Measurements from ENCODE around the gene BTRC.

Gene BTRC

DNA sequence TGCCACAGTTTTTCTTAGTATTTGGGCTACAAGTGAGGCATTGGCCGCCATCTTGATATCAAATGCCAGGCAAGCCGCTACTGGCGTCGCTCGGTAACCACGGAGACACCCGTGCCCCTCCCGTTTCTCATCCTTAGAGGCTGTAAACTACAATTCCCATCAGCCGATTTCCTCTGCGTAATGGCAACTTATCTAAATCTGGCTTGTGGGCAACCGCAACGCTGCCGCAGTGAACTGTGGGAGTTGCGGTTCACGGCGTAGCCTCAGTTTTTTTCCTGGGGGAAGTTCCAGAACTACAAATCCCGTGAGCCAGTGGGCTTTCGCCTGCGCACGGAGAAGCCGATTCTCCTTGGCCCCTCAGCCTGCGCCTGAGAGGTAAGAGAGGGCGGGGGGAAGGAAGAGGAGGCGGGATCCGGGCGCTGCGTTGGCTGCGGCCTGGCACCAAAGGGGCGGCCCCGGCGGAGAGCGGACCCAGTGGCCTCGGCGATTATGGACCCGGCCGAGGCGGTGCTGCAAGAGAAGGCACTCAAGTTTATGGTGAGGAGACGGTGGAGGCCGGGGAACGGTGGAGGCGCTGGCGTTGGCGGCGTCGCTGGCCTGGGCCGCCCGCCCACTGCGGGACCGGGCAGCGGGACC is at the start of gene BTRC:
Gene BTRC (plus strand): TSS at position 474 of the 636 bp plus-strand sequence. CDS start 16 bp downstream, at position 490.
- peak within 1 kb of the TSS; percentile 93 for H3K4me3 ChIP-seq
- TF ChIP-seq, protein P1, sequence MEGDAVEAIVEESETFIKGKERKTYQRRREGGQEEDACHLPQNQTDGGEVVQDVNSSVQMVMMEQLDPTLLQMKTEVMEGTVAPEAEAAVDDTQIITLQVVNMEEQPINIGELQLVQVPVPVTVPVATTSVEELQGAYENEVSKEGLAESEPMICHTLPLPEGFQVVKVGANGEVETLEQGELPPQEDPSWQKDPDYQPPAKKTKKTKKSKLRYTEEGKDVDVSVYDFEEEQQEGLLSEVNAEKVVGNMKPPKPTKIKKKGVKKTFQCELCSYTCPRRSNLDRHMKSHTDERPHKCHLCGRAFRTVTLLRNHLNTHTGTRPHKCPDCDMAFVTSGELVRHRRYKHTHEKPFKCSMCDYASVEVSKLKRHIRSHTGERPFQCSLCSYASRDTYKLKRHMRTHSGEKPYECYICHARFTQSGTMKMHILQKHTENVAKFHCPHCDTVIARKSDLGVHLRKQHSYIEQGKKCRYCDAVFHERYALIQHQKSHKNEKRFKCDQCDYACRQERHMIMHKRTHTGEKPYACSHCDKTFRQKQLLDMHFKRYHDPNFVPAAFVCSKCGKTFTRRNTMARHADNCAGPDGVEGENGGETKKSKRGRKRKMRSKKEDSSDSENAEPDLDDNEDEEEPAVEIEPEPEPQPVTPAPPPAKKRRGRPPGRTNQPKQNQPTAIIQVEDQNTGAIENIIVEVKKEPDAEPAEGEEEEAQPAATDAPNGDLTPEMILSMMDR (IDR thresholded peaks at IDR 0.05), result no peak
- DNase-seq (ENCODE audit: low spot score), result peak; percentile 98
- H3K27ac ChIP-seq, result peak within 1 kb of the TSS; percentile 90 to 91

DNA sequence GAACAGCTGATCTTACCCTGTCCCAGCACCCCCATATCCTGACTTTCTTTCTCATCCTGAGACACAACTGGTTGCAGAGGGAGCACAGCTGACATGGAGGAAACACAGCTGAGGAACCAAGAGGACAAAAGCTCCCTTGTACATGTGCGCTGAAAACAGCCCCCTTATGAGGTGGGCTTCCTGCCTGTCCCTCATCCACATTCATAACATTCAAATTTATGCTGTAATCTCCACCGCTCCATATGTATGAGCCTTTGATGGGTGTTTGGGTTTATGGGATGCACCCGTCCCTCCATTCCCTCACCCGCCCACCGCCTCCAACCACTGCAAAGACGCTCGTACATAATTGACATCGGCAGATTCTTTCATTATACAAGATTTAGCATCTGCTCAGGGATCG is 49.6 kb upstream of the BTRC start:
- Histone ChIP-seq H3K4me3 (no peak overlapping the region), H3K27ac (no peak overlapping the region)
- DNase-seq (ENCODE audit: low spot score), result no peak
- TF ChIP-seq, protein P1 (IDR thresholded peaks at IDR 0.05), result no peak

DNA sequence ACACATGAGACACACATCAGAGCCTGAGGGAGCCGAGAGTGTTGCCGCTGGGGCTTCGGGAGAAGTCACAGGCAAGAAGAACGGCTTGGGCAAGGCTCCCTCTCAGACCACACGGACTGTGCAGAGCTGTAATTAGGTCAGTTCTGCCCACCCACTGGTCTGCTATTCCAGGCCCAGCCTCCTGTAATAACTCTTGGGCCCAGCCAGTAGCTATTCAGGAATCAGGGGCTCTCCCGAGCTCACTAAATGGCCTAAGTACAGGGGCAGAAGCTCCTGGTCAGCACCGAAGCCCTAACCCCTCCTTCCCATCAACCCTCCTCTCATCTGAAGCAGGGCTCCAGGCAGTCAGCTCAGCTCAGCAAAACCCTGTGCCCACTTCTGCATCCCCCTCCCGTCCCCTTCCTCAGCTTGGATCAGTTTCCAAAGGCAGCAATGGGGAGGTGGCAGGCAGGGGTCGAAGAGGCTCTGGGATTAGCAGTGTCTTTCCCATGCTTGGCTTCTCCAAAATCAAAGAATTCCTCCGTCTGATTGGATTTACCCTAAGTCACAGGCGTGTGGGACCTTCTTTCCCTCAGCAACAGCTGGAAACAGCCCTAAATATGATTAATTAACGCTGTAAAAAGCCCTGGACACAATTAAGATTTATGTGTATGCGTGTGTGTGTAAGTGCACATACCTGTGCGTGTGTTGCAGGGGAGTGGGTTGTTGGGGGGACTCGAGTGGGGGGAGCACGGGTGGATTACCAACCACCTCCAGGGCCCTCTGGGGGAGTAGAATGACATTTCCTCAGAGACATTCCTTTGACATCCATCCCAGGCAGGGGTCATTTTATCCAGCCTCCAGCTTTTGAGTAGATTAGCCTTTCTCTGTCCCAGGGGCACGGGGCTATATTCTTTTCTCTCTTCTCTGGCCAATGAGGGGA is 48.4 kb upstream of the BTRC start:
- Histone ChIP-seq H3K4me3 (no peak overlapping the region), H3K27ac (no peak overlapping the region)
- DNase-seq (ENCODE audit: low spot score), result no peak
- TF ChIP-seq, protein P1 (IDR thresholded peaks at IDR 0.05), result no peak

DNA sequence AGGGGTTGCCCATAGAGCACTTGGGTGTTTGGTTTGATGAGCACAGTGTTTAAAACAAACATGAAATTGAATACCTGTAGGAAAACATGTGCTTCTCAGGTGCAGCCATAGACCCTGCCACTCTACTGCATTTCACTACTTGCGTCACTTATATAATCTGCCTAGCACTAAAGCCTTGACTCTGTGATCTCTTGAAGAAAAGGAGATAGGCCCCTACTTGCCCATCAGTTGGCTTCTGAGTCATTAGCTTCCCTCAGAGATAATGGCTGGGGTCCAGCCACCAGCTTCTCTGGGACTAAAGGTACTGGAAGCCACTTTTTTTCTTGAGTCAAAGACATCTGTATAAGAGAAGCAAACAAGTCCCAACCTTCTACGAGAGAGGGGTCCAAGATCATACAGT is 45.9 kb upstream of the BTRC start:
- TF ChIP-seq, protein P1 (IDR thresholded peaks at IDR 0.05), result no peak
- Histone ChIP-seq H3K4me3 (no peak overlapping the region), H3K27ac (no peak overlapping the region)
- DNase-seq (ENCODE audit: low spot score), result no peak

DNA sequence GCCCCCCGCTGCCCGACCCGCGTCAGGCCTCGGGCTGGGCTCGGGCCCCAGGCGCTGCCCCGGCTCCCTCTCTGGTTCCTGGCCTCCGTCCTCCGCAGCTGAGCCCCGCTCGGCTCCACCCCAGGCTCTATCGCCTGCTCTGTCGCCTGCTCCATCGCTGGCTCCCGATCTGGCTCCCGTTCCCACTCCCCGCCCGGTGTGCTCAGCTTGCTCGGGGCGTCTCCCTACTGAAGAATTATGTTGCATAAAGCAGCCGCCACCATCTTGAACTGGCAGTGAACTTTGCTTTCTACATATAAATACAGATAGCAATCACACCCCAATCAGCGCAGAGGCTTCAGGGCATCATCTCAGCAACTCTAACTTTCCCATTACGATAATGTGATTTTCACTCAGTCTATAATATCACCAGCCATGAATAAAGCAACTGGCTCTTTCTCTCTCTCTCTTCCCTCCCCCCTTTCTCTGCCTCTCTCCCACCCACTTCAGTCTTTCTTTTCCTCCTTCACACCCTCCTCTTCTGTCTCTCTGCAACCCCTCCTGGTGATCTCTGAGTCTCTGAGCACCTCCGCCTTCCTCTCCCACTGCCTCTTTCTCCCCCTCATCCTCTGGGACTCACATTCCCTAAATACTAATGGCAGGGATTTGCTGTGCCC is 43.3 kb upstream of the BTRC start:
- TF ChIP-seq, protein P1 (IDR thresholded peaks at IDR 0.05), result no peak
- H3K27ac ChIP-seq, result no peak overlapping the region
- no peak for DNase-seq (ENCODE audit: low spot score)
- peak overlapping the region; percentile 43 for H3K4me3 ChIP-seq

DNA sequence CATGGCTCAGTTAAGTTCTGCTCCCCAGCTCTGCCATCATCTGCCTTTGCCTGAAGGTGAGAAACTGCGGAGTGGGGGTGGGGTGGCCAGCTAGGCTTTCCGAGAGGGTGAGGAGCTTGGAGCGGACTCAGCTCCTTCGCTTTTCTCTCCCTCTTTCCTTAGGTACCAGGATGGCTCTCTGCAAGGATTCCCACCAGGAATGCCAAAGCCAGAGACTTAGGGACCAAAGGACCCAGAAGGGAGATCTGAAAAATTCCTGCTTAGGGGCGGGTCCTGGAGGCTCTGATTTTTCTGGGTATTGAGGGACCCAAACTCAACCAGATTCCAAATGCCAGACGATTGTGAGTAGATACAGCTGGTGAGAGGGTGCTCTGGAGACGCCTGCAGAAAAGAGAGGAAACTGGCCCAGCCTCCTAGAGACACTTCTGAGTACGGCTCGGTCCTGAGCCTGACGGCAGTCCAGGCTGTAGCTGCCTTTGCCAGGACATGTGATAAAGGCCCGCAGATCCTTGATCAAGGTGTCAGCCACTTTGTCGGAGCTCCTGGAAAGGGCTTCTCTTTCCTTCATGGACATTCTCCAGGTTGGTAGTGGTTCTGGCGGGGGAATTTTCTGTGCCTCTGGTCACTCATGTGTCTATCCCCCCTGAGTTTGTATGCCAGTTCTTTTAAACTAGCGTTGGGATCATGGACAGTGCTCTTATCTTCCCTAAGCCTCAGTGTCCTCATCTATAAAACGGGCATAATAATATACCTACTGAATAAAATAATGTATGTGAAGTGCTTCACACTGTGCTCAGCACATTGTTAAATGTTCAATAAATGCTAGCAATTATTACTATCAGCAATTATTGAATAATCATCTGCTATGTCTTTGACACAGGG is 42.5 kb upstream of the BTRC start:
- peak overlapping the region; percentile 43 for H3K4me3 ChIP-seq
- no peak for DNase-seq (ENCODE audit: low spot score)
- no peak overlapping the region for H3K27ac ChIP-seq
- TF ChIP-seq, protein P1 (IDR thresholded peaks at IDR 0.05), result no peak

Measured in coronary artery (tissue), 2 donors.